ENCODE data around the gene PRRC2B.

DNA sequence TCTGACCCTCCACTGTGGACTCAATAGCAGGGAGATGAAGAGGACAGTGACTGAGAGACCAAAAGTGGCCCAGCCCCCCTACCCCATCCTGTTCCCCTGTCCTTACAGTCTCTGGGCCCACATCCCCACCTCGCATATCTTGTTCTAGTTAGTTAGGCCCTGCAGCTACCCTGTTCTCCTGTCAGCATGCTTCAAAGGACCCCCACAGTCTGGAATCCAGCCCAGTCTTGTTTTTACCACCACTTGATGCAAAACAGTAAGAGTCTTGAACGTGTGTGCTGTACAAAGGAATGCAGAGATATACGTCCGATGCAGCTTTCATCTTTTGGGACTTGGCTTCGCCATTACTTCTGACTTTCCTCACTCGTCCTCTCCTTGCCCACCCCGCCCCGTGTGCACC, 96.6 kb downstream of the PRRC2B start:
- TF ChIP-seq SUZ12 (IDR thresholded peaks at IDR 0.05; ENCODE audit: extremely low read depth, insufficient read depth, insufficient read length): no peak
- no peak for TF ChIP-seq ZNF274 (IDR thresholded peaks at IDR 0.05; ENCODE audit: low read depth, low read length)
